Body of pancreas (tissue), 4 donors: ENCODE data around the gene CMKLR1.

Experiments
- POLR2A ChIP-seq, 3 donors: fragments of 450-650 bp; IDR thresholded peaks; one replicate each; pipeline ENCODE4 v1.6.1; 2016; ENCODE audit warnings: antibody characterized with exemption in 3 of 3, mild to moderate bottlenecking in 2 of 3
- TF ChIP-seq, protein P1 (sequence below), 7 experiments: fragments of 450-650 bp in 4 of 7; fragments of 200-600 bp in 3 of 7; sonication (generic) in 3 of 7; IDR thresholded peaks; one replicate each; pipeline ENCODE4 v1.5.1; 2016 to 2019; ENCODE audit warnings: antibody characterized with exemption in 7 of 7

DNA sequence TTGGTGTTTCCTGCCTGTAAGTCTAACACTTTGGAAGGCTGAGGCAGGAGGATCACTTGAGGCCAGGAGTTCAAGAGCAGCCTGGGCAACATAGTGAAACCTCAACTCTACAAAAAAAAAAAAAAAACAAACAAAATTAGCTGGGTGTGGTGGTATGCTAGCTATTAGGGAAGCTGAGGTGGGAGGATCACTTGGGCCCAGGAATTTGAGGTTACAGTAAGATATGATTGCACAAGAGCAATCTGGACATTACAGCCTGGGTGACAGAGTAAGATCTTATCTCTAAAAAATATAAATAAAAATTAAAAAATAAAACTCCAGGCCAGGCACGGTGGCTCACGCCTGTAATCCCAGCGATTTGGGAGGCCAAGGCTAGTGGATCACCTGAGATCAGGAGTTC lies 39.8 kb upstream of the CMKLR1 start:
- TF ChIP-seq, protein P1, sequence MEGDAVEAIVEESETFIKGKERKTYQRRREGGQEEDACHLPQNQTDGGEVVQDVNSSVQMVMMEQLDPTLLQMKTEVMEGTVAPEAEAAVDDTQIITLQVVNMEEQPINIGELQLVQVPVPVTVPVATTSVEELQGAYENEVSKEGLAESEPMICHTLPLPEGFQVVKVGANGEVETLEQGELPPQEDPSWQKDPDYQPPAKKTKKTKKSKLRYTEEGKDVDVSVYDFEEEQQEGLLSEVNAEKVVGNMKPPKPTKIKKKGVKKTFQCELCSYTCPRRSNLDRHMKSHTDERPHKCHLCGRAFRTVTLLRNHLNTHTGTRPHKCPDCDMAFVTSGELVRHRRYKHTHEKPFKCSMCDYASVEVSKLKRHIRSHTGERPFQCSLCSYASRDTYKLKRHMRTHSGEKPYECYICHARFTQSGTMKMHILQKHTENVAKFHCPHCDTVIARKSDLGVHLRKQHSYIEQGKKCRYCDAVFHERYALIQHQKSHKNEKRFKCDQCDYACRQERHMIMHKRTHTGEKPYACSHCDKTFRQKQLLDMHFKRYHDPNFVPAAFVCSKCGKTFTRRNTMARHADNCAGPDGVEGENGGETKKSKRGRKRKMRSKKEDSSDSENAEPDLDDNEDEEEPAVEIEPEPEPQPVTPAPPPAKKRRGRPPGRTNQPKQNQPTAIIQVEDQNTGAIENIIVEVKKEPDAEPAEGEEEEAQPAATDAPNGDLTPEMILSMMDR (IDR thresholded peaks at IDR 0.05), result no peak
- no peak for TF ChIP-seq POLR2A (IDR thresholded peaks at IDR 0.05)
